Osteocyte (in vitro differentiated cells): Measurements from ENCODE around the gene TSG101. TPM values are rescaled to one million over a fixed set of nuclear protein-coding genes. Genes with fewer than 3 reads are reported as not detected.

ENCODE experiments used
- DNase-seq: peaks from one replicate; pipeline ENCODE4 v3.0.0; 2021; ENCODE audit warnings: mixed read lengths; ENCODE audit not compliant: unreplicated experiment; ENCODE audit errors: extremely low spot score
- H3K27ac Mint-ChIP-seq: one replicate; pipeline ENCODE4 v1.8.0; 2021; ENCODE audit warnings: mild to moderate bottlenecking, mixed read lengths; ENCODE audit not compliant: unreplicated experiment
- H3K27me3 Mint-ChIP-seq: one replicate; pipeline ENCODE4 v1.8.0; 2021; ENCODE audit warnings: mixed read lengths; ENCODE audit not compliant: unreplicated experiment
- H3K36me3 Mint-ChIP-seq: one replicate; pipeline ENCODE4 v1.8.0; 2021; ENCODE audit warnings: mixed read lengths; ENCODE audit not compliant: unreplicated experiment
- H3K4me1 Mint-ChIP-seq: one replicate; pipeline ENCODE4 v1.8.0; 2021; ENCODE audit warnings: mixed read lengths; ENCODE audit not compliant: unreplicated experiment
- H3K4me3 Mint-ChIP-seq: one replicate; pipeline ENCODE4 v1.8.0; 2021; ENCODE audit warnings: mild to moderate bottlenecking, moderate library complexity, mixed read lengths; ENCODE audit not compliant: unreplicated experiment
- H3K9me3 Mint-ChIP-seq: one replicate; pipeline ENCODE4 v1.8.0; 2021; ENCODE audit warnings: mixed read lengths; ENCODE audit not compliant: unreplicated experiment
- total RNA-seq: library from RNA; stranded (reverse); gene quantifications from 2 replicates; pipeline ENCODE4 v1.2.1, GENCODE V29; 2021
- TF ChIP-seq, protein P1 (sequence below): fragments of 200-600 bp; sonication (generic); IDR thresholded peaks from 2 replicates; pipeline ENCODE4 v1.5.0; 2021; ENCODE audit warnings: antibody characterized with exemption, mild to moderate bottlenecking, moderate library complexity

The TSG101 gene
- total RNA-seq, 1 donor from 2014 or later = 81.4 TPM

DNA sequence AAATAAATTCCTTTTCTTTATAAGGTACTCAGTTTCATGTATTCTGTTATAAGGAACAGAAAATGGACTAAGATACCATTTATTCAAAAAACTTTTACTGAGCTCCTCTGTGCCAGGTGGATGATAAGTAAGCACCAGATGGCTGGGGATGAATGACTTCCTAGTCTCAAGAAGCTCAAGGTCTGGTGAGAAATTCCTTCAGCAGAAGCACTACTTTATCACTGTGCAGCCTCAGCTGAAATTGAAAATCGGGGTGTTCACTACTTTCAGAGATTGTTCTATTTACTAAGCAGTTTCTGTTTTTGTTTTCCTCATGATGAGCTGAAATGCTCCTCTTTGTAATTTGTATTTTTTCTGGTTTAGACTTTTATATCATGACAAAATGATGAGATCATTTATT is 63.3 kb downstream of the TSG101 start:
- Mint-ChIP-seq H3K4me3 (no peak overlapping the region), H3K36me3 (no peaks in the 10 kb centered on the region), H3K27me3 (no peaks in the 10 kb centered on the region)

GRCh38 chr11:18461909-18462308 is 64.8 kb downstream of the TSG101 start:
- Mint-ChIP-seq H3K36me3 (no peaks in the 10 kb centered on the region), H3K9me3 (no peaks in the 10 kb centered on the region), H3K27ac (no peak overlapping the region), H3K4me1 (peaks cover 4% of the 10 kb centered on the region), H3K27me3 (no peaks in the 10 kb centered on the region), H3K4me3 (no peak overlapping the region)
- TF ChIP-seq, protein P1, sequence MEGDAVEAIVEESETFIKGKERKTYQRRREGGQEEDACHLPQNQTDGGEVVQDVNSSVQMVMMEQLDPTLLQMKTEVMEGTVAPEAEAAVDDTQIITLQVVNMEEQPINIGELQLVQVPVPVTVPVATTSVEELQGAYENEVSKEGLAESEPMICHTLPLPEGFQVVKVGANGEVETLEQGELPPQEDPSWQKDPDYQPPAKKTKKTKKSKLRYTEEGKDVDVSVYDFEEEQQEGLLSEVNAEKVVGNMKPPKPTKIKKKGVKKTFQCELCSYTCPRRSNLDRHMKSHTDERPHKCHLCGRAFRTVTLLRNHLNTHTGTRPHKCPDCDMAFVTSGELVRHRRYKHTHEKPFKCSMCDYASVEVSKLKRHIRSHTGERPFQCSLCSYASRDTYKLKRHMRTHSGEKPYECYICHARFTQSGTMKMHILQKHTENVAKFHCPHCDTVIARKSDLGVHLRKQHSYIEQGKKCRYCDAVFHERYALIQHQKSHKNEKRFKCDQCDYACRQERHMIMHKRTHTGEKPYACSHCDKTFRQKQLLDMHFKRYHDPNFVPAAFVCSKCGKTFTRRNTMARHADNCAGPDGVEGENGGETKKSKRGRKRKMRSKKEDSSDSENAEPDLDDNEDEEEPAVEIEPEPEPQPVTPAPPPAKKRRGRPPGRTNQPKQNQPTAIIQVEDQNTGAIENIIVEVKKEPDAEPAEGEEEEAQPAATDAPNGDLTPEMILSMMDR = no peak
- DNase-seq = no peak

More for the DNA sequence above, 63.3 kb downstream of the TSG101 start:
- TF ChIP-seq, protein P1 = no peak
- no peak overlapping the region for H3K27ac Mint-ChIP-seq
- H3K4me1 Mint-ChIP-seq = peaks cover 3% of the 10 kb centered on the region
- no peak for DNase-seq
- no peaks in the 10 kb centered on the region for H3K9me3 Mint-ChIP-seq

DNA sequence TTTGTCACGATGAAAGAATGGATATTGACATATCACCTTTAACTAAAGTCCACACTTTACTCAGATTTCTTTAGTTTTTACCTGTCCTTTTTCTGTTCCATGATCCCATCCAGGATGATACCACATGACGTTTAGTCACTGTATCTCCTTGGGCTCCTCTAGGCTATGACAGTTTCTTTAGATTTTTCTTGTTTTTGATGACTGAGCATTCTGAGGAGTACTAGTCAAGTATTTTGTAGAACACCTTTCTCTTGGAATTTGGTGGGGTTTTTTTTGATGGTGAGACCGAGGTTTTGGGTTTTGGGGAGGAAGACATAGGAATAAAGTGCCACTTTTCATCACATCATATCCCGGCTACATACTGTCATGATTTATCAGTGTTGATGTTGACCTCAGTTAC is 67.1 kb downstream of the TSG101 start:
- Mint-ChIP-seq H3K9me3 (no peaks in the 10 kb centered on the region), H3K36me3 (no peaks in the 10 kb centered on the region), H3K27ac (no peak overlapping the region), H3K4me3 (no peak overlapping the region), H3K4me1 (peaks cover 4% of the 10 kb centered on the region), H3K27me3 (no peaks in the 10 kb centered on the region)
- TF ChIP-seq, protein P1 = no peak
- no peak for DNase-seq

DNA sequence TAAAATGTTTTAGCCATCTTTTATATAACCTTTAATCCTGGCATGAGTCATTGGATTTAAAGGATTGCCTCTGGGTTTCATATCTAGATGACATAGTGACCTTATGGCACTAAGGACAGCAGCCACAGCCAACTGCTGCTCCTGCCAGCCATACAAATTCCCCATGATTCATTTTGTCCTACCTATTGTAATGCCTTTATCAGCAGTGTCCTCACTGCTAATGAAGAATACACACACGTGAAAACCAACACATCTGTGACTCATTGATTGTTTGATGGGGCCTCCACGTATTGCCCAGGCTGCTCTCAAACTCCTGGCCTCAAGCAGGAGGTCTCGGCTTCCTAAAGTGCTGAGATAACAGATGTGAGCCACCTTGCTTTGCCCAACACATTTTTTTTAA is 69.3 kb downstream of the TSG101 start:
- no peaks in the 10 kb centered on the region for H3K27me3 Mint-ChIP-seq
- H3K9me3 Mint-ChIP-seq = no peaks in the 10 kb centered on the region
- TF ChIP-seq, protein P1 = no peak
- DNase-seq = no peak
- no peak overlapping the region for H3K4me3 Mint-ChIP-seq
- H3K4me1 Mint-ChIP-seq = peaks cover 8% of the 10 kb centered on the region
- no peak overlapping the region for H3K27ac Mint-ChIP-seq
- no peaks in the 10 kb centered on the region for H3K36me3 Mint-ChIP-seq

DNA sequence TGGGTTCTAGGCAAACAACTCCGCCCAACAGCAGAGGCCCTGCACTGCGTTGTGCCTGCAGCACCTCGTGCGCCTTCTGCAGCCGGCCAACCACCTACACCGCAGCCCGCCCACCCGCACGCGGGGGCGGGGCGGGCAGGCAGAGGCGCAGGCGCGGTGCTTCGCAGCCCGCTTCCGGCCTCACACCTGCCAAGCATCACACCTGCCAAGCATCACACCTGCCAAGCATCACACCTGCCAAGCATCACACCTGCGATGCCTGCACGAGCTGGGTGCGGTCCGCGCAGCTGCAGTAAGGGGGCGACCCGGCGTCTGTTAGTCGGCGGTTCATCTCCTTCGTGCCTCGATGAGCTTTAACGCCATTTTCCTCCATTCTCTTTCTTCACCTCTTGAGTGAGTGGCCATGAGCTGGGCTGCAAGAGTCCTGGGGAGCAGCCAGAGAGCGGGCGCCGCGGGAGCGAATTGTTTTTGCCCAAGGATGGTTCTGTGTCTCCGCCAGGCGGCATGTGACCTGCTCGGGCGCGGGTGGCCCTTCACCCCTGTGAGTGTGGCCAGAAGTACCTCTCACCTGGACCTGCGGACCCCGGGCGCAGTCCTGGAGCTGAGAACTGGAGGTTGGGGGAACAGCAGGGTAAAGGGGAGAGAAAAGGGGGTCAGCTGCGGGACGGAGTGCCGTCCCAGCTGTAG is 70.9 kb downstream of the TSG101 start, which contains the start of gene LDHAL6A:
Gene LDHAL6A (plus strand): TSS at position 171 of the 687 bp plus-strand sequence. CDS start 825 bp downstream, outside the sequence.
- TF ChIP-seq, protein P1 = no peak
- no peaks in the 10 kb centered on the region for H3K27me3 Mint-ChIP-seq
- no peaks in the 10 kb centered on the region for H3K9me3 Mint-ChIP-seq
- H3K4me3 Mint-ChIP-seq = no peak within 1 kb of the TSS
- DNase-seq = no peak
- no peaks in the 10 kb centered on the region for H3K36me3 Mint-ChIP-seq
- H3K4me1 Mint-ChIP-seq = peaks cover 8% of the 10 kb centered on the region
- H3K27ac Mint-ChIP-seq = no peak within 1 kb of the TSS
